ENCODE results near the gene MYOZ2.
"Not testable (repeated sequence)": the region's sequence is repeated elsewhere in the genome, so short reads cannot be mapped to it uniquely, and the experiment has no call there.

MYOZ2 gene

DNA sequence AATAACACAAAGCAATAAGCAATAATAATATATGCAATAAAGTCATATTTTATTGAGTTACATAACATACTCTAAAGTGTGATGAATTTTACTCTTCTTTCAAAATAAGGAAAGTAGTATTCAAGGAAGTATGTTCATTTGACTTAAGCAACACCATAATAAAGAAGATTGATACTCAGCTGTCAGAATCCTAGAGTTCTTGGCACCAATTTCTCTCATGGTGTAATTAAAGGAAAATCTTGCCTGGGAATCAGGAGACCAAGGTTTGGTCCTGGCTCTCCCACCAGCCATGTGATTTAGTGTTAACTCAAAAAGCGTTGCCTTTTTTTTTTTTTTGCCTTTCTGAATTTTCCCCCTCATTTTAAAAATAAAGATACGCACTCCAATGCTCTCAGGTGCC is 17.1 kb downstream of the MYOZ2 start:
- Histone ChIP-seq H3K27me3 (ENCODE audit: control insufficient read depth, insufficient read depth, low read length) (no peaks in the 10 kb centered on the region), H3K27ac (ENCODE audit: low read length) (no peak overlapping the region), H3K9ac (ENCODE audit: low read length) (no peak overlapping the region), H3K9me3 (ENCODE audit: control insufficient read depth, low read depth, low read length) (no peaks in the 10 kb centered on the region), H3K4me3 (ENCODE audit: low read length) (no peak overlapping the region), H3K36me3 (ENCODE audit: control insufficient read depth, low read depth, low read length) (no peaks in the 10 kb centered on the region), H3K4me1 (ENCODE audit: control insufficient read depth, low read depth, low read length) (no peaks in the 10 kb centered on the region)

DNA sequence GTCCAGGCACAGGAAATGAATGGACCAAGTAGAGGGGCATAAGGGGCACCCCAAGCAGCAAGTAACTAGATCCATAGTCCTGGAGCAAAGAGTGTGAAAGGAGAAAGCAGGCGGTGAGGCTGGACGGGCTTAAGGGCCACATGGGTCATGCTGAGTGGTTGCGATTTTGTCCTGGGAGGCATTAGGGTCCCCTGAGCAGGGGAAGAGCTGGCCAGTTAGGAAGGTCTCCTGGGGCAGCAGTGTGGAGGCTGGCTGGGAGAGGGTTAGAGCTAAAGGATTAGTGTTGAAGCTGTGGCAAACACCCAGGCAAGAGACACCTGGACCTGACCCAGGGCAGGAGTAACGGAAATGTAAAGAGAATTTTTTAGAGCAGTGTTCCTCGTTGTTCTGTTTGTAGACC is 26.5 kb downstream of the MYOZ2 start:
- Histone ChIP-seq H3K27me3 (ENCODE audit: control insufficient read depth, insufficient read depth, low read length) (no peaks in the 10 kb centered on the region), H3K27ac (ENCODE audit: low read length) (no peak overlapping the region), H3K9ac (ENCODE audit: low read length) (no peak overlapping the region), H3K4me1 (ENCODE audit: control insufficient read depth, low read depth, low read length) (no peaks in the 10 kb centered on the region), H3K4me3 (ENCODE audit: low read length) (no peak overlapping the region), H3K36me3 (ENCODE audit: control insufficient read depth, low read depth, low read length) (no peaks in the 10 kb centered on the region), H3K9me3 (ENCODE audit: control insufficient read depth, low read depth, low read length) (no peaks in the 10 kb centered on the region)

DNA sequence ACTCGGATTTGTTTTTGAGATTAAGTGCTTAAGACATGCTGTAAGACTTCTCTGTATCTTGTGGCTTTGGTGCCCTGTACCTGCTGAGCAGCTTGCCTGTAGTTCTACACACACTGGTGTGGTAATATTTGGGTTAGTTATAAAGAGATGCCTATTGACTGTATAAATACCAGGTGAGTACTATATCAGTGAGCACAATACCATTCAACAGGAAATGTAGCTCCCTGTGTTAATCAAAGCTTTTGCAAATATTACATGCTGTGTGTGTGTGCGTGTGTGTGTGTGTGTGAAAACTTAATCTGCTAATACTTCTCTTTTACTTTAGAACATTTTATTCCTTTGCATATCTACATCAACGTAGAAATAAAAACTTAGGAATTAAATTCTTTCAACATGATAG is 30.1 kb downstream of the MYOZ2 start:
- Histone ChIP-seq H3K27ac (ENCODE audit: low read length) (no peak overlapping the region), H3K36me3 (ENCODE audit: control insufficient read depth, low read depth, low read length) (no peaks in the 10 kb centered on the region), H3K9me3 (ENCODE audit: control insufficient read depth, low read depth, low read length) (no peaks in the 10 kb centered on the region), H3K9ac (ENCODE audit: low read length) (no peak overlapping the region), H3K27me3 (ENCODE audit: control insufficient read depth, insufficient read depth, low read length) (no peaks in the 10 kb centered on the region), H3K4me1 (ENCODE audit: control insufficient read depth, low read depth, low read length) (no peaks in the 10 kb centered on the region), H3K4me3 (ENCODE audit: low read length) (no peak overlapping the region)

DNA sequence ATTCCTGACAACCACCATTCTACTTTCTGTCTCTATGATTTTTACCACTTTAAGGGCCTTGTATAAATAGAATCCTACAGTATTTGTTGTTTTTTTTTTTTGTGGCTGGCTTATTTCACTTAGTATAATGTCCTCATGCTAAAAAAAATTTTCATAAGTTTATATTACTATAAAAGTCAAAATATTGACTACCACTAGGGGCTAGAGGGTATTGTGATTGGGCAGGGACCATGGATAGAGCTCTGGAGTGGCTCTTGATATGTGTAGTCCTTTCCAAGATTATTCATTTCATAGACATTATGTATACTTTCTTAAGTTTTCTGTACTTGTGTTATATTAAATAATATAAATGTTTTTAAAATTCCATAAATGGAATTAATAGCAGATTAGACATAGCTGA is 34.6 kb downstream of the MYOZ2 start:
- Histone ChIP-seq H3K36me3 (ENCODE audit: control insufficient read depth, low read depth, low read length) (no peaks in the 10 kb centered on the region), H3K4me3 (ENCODE audit: low read length) (no peak overlapping the region), H3K27me3 (ENCODE audit: control insufficient read depth, insufficient read depth, low read length) (no peaks in the 10 kb centered on the region), H3K9ac (ENCODE audit: low read length) (no peak overlapping the region), H3K27ac (ENCODE audit: low read length) (no peak overlapping the region), H3K9me3 (ENCODE audit: control insufficient read depth, low read depth, low read length) (no peaks in the 10 kb centered on the region), H3K4me1 (ENCODE audit: control insufficient read depth, low read depth, low read length) (no peaks in the 10 kb centered on the region)

DNA sequence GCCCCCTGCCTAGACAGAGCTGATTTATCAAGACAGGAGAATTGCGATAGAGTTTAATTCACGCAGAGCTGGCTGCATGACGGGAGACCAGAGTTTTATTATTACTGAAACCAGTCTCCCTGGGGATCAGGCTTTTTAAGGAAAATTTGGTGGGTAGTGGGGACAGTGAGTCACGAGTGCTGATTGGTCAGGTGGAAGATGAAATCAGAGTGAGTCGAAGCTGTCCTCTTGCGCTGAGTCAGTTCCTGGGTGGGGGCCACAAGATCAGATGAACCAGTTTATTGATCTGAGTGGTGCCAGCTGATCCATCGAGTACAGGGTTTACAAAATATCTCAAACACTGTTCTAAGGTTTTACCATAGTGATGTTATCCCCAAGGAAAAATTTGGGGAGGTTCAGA is 36.6 kb downstream of the MYOZ2 start:
- Histone ChIP-seq H3K4me3 (ENCODE audit: low read length) (no peak overlapping the region), H3K27me3 (ENCODE audit: control insufficient read depth, insufficient read depth, low read length) (no peaks in the 10 kb centered on the region), H3K36me3 (ENCODE audit: control insufficient read depth, low read depth, low read length) (no peaks in the 10 kb centered on the region), H3K9ac (ENCODE audit: low read length) (no peak overlapping the region), H3K27ac (ENCODE audit: low read length) (no peak overlapping the region), H3K4me1 (ENCODE audit: control insufficient read depth, low read depth, low read length) (no peaks in the 10 kb centered on the region), H3K9me3 (ENCODE audit: control insufficient read depth, low read depth, low read length) (no peaks in the 10 kb centered on the region)

DNA sequence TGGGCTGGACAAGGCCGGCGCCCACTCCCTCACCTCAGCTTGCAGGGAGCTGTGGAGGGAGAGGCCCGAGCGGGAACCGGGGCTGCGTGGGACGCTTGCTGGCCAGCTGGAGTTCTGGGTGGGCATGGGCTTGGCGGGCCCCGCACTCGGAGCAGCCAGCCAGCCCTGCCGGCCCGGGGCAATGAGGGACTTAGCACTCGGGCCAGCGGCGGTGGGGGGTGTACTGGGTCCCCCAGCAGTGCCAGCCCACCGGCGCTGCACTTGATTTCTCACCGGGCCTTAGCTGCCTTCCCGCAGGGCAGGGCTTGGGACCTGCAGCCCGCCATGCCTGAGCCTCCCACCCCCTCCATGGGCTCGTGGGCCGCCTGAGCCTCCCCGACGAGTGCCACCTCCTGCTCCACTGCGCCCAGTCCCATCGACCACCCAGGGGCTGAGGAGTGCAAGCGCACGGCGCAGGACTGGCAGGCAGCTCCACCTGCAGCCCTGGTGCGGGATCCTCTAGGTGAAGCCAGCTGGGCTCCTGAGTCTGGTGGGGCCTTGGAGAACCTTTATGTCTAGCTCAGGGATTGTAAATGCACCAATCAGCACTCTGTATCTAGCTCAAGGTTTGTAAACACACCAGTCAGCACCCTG is 38.2 kb downstream of the MYOZ2 start:
- H3K36me3 ChIP-seq (ENCODE audit: control insufficient read depth, low read depth, low read length); H3K27me3 ChIP-seq (ENCODE audit: control insufficient read depth, insufficient read depth, low read length); H3K4me3 ChIP-seq (ENCODE audit: low read length); H3K27ac ChIP-seq (ENCODE audit: low read length); H3K9ac ChIP-seq (ENCODE audit: low read length); H3K4me1 ChIP-seq (ENCODE audit: control insufficient read depth, low read depth, low read length); H3K9me3 ChIP-seq (ENCODE audit: control insufficient read depth, low read depth, low read length): not testable (repeated sequence)

DNA sequence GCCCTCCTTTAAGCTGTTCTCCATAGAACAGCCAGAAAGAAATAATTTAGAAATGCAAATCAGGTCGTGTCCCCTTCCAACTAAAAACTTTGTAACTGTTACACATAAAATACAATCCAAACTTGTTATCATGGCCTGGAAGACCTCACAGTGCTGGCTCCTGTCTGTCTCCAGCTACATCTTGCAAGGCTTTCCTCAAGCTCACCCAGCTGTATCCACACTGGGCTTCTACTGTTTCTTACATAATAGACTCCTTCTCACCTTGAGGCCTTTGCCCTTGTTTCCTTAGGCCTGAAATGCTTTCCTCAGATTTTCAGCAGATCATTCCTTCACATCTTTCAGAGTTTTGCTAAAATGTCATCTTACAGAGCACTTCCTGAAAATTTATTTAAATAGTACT is 43.4 kb downstream of the MYOZ2 start:
- Histone ChIP-seq H3K9ac (ENCODE audit: low read length) (no peak overlapping the region), H3K27me3 (ENCODE audit: control insufficient read depth, insufficient read depth, low read length) (no peaks in the 10 kb centered on the region), H3K4me3 (ENCODE audit: low read length) (no peak overlapping the region), H3K27ac (ENCODE audit: low read length) (no peak overlapping the region), H3K4me1 (ENCODE audit: control insufficient read depth, low read depth, low read length) (no peaks in the 10 kb centered on the region), H3K9me3 (ENCODE audit: control insufficient read depth, low read depth, low read length) (no peaks in the 10 kb centered on the region), H3K36me3 (ENCODE audit: control insufficient read depth, low read depth, low read length) (no peaks in the 10 kb centered on the region)

DNA sequence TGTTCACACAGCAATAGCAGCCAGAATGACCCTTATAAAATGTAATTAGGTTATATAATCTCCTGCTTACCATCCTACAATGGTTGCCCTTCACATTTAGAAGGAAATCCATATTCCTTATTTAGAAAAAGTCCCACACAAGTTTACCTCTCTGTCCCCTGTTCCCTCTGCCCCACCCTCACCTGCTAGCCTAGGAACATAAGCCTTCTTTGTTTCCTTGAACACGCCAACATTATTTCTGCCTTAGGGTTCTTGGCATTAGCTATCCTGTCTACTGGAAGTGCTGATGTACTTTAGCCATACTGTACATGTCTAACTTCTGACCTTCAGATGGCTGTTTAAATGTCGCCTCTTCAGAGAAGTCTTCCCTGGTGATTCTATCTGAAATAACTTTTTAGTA is 48.5 kb downstream of the MYOZ2 start:
- Histone ChIP-seq H3K27me3 (ENCODE audit: control insufficient read depth, insufficient read depth, low read length) (no peaks in the 10 kb centered on the region), H3K4me1 (ENCODE audit: control insufficient read depth, low read depth, low read length) (no peaks in the 10 kb centered on the region), H3K9me3 (ENCODE audit: control insufficient read depth, low read depth, low read length) (no peaks in the 10 kb centered on the region), H3K9ac (ENCODE audit: low read length) (no peak overlapping the region), H3K36me3 (ENCODE audit: control insufficient read depth, low read depth, low read length) (no peaks in the 10 kb centered on the region), H3K4me3 (ENCODE audit: low read length) (no peak overlapping the region), H3K27ac (ENCODE audit: low read length) (no peak overlapping the region)

DNA sequence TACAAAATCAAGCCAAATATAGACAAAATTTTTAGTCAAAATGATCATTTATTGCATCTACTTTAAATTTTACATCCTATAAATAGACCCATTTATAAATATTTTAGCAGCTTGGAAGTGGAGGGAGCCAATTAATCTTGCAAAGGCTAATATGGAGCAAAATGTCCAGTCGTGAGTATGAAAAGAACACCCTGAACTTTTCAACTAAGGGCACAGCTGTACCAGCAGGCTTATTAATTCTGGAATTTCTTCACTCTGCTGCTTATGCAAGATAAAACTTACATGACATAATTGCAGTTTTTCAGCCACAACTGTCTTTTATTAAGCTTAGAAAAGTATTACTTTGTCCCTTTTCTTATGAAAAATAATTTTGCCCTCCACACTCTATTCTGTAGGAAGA is 54.0 kb downstream of the MYOZ2 start:
- no peaks in the 10 kb centered on the region for H3K27me3 ChIP-seq (ENCODE audit: control insufficient read depth, insufficient read depth, low read length)
- no peaks in the 10 kb centered on the region for H3K36me3 ChIP-seq (ENCODE audit: control insufficient read depth, low read depth, low read length)
- no peak overlapping the region for H3K9ac ChIP-seq (ENCODE audit: low read length)
- H3K4me1 ChIP-seq (ENCODE audit: control insufficient read depth, low read depth, low read length): no peaks in the 10 kb centered on the region
- no peaks in the 10 kb centered on the region for H3K9me3 ChIP-seq (ENCODE audit: control insufficient read depth, low read depth, low read length)
- H3K27ac ChIP-seq (ENCODE audit: low read length): no peak overlapping the region
- H3K4me3 ChIP-seq (ENCODE audit: low read length): no peak overlapping the region

DNA sequence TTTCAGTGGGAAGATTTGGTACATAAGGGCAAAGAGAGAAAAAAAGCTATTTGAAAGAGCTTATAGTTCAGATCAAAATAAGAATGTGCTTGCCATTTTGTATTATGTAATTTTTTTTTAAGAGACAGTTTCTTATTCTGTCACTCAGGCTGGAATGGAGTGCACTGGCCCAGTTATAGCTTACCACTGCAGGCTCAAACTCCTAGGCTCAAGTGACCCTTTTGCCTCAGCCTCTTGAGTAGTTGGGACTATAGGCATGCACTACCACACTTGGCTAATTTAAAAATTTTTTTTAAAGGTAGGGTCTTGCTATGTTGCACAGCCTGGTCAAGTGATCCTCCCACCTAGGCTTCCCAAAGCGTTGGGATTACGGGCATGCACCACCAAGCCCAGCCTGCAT is 54.7 kb downstream of the MYOZ2 start:
- Histone ChIP-seq H3K9ac (ENCODE audit: low read length) (no peak overlapping the region), H3K4me3 (ENCODE audit: low read length) (no peak overlapping the region), H3K36me3 (ENCODE audit: control insufficient read depth, low read depth, low read length) (no peaks in the 10 kb centered on the region), H3K9me3 (ENCODE audit: control insufficient read depth, low read depth, low read length) (no peaks in the 10 kb centered on the region), H3K27ac (ENCODE audit: low read length) (no peak overlapping the region), H3K27me3 (ENCODE audit: control insufficient read depth, insufficient read depth, low read length) (no peaks in the 10 kb centered on the region), H3K4me1 (ENCODE audit: control insufficient read depth, low read depth, low read length) (no peaks in the 10 kb centered on the region)

DNA sequence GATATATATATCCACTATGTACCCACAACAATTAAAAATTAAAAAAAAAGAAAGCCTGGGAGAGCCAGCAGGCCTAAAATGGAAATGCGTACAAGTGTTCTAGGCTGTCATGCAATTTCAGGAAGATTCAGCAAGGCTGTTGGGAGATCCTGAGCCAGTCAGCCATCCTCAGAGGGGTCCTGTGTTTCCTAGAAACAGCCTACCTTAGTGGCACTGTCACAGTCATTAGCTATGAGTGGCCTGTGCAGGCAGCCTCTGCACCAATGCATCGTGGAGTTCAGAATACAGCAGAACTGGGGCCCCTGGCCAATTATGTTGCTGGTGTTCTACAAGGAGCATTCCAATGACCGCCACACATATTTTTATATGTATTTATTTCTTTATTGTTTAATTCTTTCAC is 55.9 kb downstream of the MYOZ2 start:
- no peaks in the 10 kb centered on the region for H3K36me3 ChIP-seq (ENCODE audit: control insufficient read depth, low read depth, low read length)
- no peak overlapping the region for H3K27ac ChIP-seq (ENCODE audit: low read length)
- no peaks in the 10 kb centered on the region for H3K9me3 ChIP-seq (ENCODE audit: control insufficient read depth, low read depth, low read length)
- H3K4me1 ChIP-seq (ENCODE audit: control insufficient read depth, low read depth, low read length): no peaks in the 10 kb centered on the region
- H3K27me3 ChIP-seq (ENCODE audit: control insufficient read depth, insufficient read depth, low read length): no peaks in the 10 kb centered on the region
- H3K9ac ChIP-seq (ENCODE audit: low read length): no peak overlapping the region
- H3K4me3 ChIP-seq (ENCODE audit: low read length): no peak overlapping the region

DNA sequence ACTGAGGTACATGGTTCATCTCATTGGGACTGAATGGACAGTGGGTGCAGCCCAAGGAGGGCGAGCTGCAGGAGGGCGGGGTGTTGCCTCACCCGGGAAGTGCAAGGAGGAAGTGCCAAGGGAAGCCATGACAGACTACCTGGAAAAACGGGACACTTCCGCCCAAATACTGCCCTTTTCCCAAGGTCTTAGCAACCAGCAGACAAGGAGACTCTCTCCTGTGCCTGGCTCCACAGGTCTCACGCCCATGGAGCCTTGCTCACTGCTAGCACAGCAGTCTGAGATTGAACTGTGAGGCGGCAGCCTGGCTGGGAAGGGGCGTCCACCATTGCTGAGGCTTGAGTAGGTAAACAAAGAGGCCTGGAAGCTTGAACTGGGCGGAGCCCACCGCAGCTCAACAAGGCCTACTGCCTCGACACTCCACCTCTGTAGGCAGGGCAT is 62.2 kb downstream of the MYOZ2 start:
- no peak overlapping the region for H3K27ac ChIP-seq (ENCODE audit: low read length)
- no peaks in the 10 kb centered on the region for H3K4me1 ChIP-seq (ENCODE audit: control insufficient read depth, low read depth, low read length)
- H3K36me3 ChIP-seq (ENCODE audit: control insufficient read depth, low read depth, low read length): no peaks in the 10 kb centered on the region
- no peak overlapping the region for H3K4me3 ChIP-seq (ENCODE audit: low read length)
- H3K9ac ChIP-seq (ENCODE audit: low read length): no peak overlapping the region
- no peaks in the 10 kb centered on the region for H3K27me3 ChIP-seq (ENCODE audit: control insufficient read depth, insufficient read depth, low read length)
- no peaks in the 10 kb centered on the region for H3K9me3 ChIP-seq (ENCODE audit: control insufficient read depth, low read depth, low read length)

Data from iPS-18a (cell line).